ENCODE measurements around the gene TEKTIP1.

TEKTIP1 gene

DNA sequence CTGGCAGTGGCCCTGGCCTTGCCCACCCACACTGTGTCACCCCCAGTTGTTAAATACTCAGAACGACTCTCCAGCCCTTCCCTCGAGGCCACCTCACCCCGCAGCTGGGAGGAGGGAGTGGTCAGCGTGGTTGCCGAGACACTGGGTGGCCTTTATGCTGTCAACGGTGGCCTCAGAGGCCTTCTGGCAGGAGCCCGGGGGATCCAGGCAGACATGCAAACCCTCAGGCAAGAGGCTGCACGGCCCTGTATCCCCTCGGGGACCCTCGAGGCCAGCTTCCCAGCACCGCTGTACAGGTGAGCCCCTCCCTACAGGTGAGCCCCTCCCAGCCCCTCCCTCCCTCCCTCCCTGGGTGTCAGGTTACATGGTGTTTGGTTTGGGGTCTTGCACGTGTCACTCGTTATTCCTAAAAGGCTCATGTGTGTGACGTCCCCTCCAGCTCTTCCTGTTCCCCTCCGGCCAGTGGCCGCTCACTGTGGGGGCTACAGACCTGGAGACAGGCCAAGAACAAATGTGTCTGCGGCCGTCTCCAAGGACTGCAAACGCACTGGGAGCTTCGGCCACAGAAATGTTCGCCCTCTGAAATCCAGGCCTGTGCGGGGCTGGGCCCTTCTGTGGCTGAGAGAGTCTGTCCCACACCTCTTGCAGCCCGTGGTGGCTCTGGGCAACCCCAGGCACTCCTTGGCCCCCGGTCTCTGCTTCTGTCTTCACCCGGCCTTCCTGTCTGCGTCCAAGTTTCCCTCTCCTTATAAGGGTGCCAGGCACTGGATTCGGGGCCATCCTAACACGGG is at the start of gene TEKTIP1:
Gene TEKTIP1 (plus strand): TSS at position 210 of the 791 bp plus-strand sequence. CDS start 4 bp downstream, at position 214.
- no peak for DNase-seq (ENCODE audit: extremely low read depth, low read depth)
- TF ChIP-seq, protein P1, sequence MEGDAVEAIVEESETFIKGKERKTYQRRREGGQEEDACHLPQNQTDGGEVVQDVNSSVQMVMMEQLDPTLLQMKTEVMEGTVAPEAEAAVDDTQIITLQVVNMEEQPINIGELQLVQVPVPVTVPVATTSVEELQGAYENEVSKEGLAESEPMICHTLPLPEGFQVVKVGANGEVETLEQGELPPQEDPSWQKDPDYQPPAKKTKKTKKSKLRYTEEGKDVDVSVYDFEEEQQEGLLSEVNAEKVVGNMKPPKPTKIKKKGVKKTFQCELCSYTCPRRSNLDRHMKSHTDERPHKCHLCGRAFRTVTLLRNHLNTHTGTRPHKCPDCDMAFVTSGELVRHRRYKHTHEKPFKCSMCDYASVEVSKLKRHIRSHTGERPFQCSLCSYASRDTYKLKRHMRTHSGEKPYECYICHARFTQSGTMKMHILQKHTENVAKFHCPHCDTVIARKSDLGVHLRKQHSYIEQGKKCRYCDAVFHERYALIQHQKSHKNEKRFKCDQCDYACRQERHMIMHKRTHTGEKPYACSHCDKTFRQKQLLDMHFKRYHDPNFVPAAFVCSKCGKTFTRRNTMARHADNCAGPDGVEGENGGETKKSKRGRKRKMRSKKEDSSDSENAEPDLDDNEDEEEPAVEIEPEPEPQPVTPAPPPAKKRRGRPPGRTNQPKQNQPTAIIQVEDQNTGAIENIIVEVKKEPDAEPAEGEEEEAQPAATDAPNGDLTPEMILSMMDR (IDR thresholded peaks at IDR 0.05; ENCODE audit: low read depth, low read length), result no peak

DNA sequence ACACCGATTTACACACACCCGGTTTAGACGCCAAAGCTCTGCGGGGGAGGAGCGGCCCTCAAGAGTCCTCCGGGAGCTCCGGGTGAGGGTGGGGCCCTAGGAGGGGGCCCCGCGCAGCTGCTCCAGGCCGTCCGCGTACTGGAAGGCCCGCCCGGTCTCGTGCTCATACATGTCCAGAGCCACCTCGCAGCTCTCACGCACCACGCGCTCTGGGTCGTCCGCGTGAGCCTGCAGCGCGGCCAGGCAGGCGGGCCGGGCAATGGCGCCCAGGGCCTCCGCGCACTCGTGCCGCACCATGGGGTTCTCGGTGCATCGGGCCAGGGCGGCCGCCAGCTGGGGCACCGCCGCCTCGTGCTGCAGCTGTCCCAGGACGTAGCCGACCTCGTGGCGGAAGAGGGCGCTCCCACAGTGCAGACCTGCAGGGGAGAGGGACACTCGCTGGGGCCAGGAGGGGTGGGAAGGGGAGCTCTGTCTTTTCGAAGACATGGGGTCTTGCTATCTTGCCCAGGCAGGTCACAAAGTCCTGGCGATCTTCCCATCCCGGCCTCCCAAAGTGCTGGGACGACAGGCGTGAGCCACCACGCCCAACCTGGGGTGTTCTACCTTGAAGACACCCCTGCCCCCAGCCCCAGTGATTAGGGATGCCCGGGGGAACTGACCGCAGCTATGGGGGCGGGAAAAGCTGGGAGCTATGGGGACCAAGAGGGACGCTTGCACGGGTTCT is 47.4 kb upstream of the TEKTIP1 start:
- DNase-seq (ENCODE audit: extremely low read depth, low read depth), result no peak
- TF ChIP-seq, protein P1 (IDR thresholded peaks at IDR 0.05; ENCODE audit: low read depth, low read length), result no peak

DNA sequence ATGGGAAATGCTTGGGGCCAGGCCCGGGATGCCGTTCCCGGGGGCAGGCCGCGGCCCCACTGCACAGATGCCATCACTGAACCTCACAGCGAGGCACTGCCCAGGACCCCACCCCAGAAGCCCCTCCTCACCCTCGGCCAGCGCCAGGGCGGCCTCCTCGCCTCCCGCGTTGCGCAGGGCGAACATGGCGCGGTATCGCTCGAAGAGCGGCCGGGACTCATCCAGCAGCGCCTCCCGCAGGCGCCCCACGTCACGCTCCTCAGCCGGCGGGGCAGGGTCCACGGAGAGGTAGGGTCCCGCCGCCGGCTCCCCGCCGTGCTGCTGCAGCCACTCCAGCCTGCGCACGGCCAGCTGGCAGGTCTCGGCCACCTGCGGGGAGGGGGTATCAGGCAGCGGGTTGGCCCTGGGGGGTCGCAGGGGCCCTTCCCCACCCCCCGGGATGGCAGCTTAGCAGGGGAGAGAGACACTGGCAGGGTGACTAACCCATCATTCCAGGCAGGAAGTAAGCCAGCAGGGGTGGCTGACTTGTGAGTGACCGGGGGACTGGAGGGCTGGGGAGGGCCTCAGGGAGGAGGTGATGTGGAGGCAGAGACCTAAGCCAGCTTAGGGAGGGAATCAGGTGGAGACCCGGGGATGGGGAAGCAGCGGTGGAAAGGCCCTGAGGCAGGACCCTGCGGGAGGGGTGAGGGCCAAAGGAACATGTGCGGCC is 46.7 kb upstream of the TEKTIP1 start:
- no peak for DNase-seq (ENCODE audit: extremely low read depth, low read depth)
- TF ChIP-seq, protein P1 (IDR thresholded peaks at IDR 0.05; ENCODE audit: low read depth, low read length), result no peak

DNA sequence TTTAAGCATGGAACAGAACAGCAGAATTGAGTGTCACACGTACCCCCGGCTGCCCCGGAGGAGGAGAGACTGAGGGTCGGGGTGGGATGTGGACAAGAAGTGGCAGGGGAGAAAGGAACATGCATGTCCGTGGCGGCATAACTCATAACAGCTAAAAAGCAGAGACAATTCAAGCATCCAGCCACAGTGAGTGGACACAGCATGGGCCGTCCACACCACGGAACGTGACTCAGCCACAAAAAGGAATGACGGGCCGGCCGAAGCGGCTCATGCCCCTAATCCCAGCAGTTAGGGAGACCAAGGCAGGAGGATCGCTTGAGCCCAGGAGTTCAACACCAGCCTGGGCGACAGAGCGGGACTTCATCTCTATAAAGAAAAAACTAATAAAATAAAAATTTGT is 46.1 kb upstream of the TEKTIP1 start:
- TF ChIP-seq, protein P1 (IDR thresholded peaks at IDR 0.05; ENCODE audit: low read depth, low read length), result no peak
- no peak for DNase-seq (ENCODE audit: extremely low read depth, low read depth)

DNA sequence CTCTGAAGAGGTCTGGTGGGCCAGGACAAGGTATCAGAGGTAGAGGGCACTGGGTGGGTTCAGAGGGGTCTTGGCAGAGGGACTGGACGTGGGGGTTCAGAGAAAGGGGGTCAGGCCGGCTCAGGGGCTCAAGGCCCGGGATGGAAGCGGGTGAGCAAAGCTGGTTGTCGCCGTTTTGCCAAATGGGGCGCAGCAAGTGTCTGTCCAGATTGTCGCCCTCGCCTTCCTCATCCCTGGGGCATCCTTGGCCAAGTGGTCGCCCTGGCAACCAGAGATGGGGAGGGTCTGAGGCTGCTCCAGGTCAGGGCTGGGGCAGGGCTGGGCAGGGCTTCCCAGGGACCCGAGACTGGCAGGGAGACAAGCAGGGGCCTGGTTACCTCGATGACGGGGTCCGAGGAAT is 45.3 kb upstream of the TEKTIP1 start:
- TF ChIP-seq, protein P1 (IDR thresholded peaks at IDR 0.05; ENCODE audit: low read depth, low read length), result no peak
- no peak for DNase-seq (ENCODE audit: extremely low read depth, low read depth)

DNA sequence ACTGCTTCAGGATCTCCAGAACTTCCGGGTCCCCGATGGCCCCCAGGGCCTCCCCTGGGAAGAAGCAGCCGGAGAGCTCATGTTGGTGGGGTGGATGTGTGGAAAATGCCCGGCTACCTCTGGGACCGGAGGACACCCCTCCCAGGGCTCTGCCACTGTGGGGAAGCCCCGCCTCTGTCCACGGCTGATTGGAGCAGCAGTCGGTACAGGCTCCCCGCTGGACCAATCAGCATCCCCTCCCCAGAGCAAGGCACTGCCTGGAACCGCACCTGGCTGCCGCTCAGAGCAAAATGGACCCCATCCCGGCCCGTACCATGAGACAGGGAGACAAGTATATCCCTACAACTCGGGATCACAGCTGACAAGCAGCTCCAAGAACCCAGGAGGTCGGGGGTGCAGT is 44.9 kb upstream of the TEKTIP1 start:
- no peak for DNase-seq (ENCODE audit: extremely low read depth, low read depth)
- TF ChIP-seq, protein P1 (IDR thresholded peaks at IDR 0.05; ENCODE audit: low read depth, low read length), result no peak

All from AG09319 (cell line).